HG03521 (cell line): ENCODE data around the gene HPD.
A peak's percentile ranks its signal among the peaks of the same experiment; 100 is the strongest.
"Not testable (repeated sequence)": the region's sequence is repeated elsewhere in the genome, so short reads cannot be mapped to it uniquely, and the experiment has no call there.

ENCODE experiments used
- ATAC-seq: cut with Tn5 transposase; IDR thresholded peaks from one replicate; pipeline ENCODE4 v1.9.1; 2021; ENCODE audit warnings: mild to moderate bottlenecking, moderate library complexity; ENCODE audit not compliant: unreplicated experiment

Gene HPD

DNA sequence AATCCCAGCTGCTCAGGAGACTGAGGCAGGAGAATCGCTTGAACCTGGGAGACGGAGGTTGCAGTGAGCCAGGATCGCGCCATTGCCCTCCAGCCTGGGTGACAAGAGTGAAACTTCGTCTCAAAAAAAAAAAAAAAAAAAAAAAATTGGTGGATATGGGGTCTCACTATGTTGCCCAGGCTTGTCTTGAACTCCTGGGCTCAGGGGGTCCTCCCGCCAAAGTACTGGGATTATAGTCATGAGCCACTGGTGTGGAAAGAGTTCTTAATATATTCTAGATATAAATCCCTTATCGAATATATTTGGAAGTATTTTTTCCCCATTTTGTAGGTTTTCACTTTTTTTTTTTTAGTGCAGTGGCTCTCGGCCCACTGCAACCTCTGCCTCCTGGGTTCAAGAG, 10.6 kb upstream of the HPD start:
- not testable (repeated sequence) for ATAC-seq

DNA sequence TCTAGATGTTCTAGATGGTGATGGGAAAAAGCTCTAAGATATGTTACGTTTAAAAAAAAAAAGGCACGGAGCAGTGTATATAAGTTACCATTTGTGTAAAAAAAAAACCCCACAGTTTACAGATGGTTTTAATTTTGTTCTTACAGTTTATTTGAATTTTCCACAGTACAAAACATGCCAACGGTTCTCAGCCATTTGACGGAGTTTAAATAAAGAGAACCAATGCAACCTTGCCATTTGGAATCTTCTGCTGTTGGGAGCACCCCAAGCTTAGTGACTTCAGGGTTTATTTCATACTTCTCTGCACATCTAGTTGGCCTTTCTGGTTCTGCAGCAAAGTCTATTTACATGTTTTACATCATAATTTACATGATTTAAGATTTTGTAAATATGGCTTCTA, 7.7 kb upstream of the HPD start:
- ATAC-seq = no peak

DNA sequence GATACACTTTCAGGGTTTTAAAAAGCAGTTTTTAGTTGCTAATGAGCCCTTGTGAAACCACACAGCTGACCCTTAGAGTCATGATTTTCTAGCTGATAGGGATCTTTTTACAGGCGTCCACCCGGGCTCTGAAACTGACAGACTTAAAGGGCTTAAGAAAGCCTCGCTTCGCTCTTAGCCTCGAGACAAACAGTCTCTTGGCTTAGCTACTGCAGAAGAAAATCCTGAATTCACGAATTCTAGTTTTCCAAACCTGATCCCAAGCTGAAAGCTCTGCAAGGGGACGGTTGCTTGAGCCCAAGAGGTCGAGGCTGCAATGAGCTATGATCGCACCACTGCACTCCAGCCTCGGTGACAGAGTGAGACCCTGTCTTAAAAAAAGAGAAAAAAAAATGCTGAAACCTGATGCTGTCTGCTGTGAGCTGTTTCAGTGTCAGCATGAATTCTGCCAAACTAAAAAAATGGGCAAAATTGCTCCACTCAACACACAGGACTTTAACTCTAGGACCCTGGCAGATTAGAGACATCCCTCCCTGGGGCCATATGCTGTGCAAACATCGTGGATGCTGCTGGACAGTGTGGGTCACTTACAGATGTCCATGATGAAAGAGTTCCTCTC, 3.1 kb upstream of the HPD start:
- ATAC-seq = no peak

GRCh38 chr12:121860699-121861098, 2.0 kb upstream of the HPD start:
- ATAC-seq = not testable (repeated sequence)

GRCh38 chr12:121860257-121860656, 1.6 kb upstream of the HPD start:
- no peak for ATAC-seq

DNA sequence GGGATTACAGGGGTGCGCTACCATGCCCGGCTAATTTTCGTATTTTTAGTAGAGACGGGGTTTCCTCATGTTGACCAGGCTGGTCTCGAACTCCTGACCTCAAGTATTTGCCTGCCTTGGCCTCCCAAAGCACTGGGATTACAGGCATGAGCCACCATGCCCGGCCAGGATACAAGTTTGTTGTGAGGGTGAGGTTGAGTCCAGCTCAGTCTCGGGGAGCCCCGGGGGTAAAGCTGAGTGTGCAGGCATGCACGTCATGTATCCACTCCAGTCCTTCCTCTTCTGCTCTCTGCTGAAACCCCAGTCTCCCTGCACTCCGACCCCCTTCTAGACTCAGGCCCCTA, 369 bp downstream of the HPD start:
- ATAC-seq = no peak

DNA sequence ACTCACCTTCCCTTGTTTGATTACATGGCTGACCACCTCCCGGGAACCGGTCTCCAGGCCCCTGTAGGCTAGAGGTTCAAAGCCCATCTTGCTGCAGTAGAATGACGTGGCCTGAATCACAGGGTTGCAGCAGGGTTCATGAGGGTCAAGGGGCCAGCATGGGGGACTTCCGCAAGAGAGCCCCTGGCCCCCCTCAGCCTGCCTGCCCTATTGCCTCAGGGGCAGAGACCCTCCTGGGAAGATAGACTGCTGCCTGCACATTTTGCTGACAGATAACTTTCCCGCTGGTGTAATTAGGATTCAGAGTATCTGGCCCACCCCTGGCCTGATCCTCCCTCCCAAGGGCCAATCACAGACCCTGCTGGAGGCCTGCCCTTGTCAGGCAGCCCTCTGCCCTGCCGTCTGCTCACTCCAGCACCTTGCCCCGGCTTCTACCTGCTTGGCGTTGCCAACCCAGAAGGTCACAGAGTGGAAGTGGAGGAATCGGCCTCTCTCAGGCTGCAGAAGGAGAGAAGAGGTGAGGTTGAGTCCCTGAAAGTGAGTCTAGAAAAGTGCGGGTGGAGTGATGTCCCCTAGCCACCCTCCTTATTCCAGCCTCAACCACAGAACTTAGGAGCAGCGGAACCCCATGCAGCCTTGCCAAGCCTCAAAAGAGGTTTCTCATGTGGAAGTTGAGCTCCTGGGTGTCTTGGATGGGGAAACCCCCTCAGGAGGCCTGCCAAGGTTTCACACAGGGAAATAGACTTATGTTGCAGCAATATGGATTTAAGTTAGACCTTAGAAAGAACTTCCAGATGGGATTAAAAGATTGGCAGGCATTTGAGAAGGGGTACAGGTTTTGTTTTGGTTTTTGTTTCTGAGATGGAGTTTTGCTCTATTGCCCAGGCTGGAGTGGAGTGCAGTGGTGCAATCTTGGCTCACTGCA, 1.1 kb downstream of the HPD start:
- ATAC-seq = no peak

DNA sequence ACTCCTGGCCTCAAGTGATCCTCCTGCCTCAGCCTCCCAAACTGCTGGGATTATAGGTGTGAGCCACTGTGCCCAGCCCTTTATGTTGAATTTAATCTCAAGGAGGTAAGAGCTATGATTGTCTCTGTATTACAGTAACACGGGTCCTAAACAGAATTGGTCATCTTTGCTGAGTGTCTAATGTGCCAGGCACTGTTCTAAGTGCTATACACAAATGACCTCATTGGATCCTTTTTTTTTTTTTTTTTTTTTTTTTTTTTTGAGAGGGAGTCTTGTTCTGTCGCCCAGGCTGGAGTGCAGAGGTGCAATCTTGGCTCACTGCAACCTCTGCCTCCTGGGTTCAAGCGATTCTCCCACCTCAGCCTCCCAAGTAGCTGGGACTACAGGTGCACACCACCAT, 6.3 kb downstream of the HPD start:
- ATAC-seq = not testable (repeated sequence)

- no peak for ATAC-seq
Measured at GRCh38 chr12:121849665-121850064, 9.0 kb downstream of the HPD start.

GRCh38 chr12:121849211-121849610, 9.4 kb downstream of the HPD start:
- ATAC-seq = no peak

DNA sequence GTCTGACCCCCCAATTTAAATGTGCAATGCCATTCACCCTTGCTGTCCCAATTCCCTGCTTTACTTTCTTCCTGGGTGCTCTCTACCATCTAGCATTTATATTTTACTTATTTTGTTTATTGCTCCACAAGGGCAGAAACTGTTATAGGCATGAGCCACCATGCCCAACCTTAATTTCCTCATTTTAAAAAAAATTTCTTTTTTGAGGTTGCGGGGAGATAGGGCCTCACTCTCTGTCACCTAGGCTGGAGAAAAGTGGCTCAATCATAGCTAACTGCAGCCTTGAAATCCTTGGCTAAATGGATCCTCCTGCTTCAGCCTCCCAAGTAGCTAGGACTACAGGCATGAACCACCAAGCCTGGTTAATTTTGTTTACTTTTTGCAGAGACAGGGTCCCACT, 13.0 kb downstream of the HPD start:
- ATAC-seq = no peak

GRCh38 chr12:121843236-121843982, 15.2 kb downstream of the HPD start:
- no peak for ATAC-seq

- no peak for ATAC-seq
Measured at GRCh38 chr12:121839993-121840761, 18.5 kb downstream of the HPD start.

DNA sequence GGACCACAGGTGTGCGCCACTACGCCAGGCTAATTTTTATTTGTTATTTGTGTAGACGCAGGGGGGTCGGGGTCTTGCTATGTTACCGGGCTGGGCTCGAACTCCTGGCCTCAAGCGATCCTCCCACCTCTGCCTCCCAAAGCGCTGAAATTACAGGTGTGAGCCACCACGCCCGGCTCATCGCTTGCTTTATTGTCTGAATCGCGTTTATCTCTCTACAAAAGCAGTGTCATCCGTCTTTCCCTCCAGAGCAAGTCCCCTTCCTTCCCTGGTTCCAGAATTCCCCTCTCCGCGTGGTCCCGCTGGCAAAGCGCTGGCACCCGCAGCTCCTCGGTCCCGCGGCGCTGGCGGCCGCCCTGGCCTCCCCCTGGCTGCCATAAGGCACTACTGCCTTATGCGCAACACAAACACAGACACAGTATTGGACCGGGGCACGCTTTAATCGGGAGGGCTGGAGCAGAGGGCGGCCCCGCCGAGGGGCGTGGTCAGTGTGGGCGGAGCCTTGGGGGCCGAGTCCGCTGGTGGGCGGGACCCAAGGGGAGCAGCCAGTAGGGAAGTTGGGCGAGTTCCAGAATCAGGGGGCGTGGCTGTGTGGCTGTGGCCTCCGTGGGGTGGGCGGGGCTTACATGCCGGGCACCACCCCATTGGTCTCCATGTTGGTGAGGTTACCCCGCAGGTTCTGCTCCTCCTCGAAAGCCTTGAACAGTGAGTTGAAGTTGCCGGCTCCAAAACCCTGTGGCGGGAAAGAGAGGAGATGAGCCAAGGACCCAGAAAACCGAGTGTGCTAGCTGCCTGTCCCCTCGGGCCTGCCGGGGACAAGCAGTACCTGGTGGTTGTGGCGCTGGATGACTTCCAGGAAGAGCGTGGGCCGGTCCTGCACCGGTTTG, 19.3 kb downstream of the HPD start:
- peak; percentile 87 for ATAC-seq

- no peak for ATAC-seq
Measured at GRCh38 chr12:121838126-121838525, 20.5 kb downstream of the HPD start.

GRCh38 chr12:121837680-121838079, 21.0 kb downstream of the HPD start:
- no peak for ATAC-seq

DNA sequence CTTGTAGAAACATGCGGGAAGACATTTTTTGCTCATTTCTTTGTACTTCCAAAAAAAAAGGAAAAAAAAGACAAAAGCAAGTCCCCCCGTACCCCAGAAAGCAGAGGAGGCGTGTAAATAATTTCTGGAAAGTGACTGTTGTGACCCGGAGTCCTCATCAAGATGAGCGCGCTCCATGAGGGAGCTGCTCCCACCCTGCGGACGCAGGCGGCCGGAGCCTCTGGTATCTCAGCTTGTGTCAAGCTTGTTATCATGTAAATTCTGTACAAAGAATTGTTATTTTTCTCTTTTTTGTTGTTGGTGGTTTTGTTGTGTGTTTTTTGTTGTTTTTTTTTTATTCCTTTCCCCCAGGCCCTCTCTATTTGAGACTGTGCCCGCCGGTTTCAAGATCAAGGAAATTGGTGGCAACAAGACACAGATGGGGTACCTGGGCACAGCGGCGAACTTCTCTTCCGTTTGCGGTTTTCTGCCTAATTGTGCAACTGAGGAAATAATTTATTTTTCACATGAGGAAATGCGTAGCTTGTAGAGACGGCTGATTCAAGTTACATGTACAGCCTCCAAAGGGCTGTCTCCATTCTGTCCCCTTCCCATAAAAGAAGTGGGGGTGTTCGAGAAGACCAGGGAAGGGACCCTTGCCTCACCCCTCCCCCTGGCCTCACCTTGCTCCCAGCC, 27.0 kb downstream of the HPD start:
- no peak for ATAC-seq

DNA sequence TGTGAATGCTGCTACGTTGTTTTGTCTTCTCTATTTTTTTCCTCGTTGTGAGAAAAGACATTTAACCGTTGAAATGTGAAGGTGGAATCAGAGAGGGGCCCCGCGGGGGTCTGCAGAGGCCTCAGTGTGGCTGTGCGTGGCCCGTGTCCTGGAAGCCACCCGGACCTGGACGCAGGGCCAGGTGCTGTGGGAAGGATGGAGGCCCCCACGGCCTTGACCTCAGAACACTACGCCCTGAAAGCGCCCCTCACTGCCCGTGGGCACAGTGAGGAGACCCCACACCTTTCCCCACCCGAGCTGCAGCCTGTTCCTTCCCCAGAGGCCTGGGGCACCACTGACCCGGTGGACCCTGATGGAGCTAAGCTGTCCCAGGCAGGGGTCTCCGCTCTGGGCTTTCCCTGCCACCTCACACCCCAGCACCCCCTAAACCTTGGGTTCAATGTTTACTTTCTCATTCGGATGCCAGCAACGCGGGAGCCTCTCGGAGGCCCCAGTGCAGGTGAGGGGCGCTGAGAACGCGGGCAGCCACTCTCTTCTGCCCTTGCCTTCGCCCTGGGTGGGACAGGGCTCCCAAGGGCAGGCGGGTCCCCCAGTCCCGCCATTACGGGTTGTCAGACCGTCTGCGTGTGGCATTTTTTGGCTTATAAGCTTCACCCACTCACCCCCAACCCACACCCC, 27.9 kb downstream of the HPD start:
- no peak for ATAC-seq

DNA sequence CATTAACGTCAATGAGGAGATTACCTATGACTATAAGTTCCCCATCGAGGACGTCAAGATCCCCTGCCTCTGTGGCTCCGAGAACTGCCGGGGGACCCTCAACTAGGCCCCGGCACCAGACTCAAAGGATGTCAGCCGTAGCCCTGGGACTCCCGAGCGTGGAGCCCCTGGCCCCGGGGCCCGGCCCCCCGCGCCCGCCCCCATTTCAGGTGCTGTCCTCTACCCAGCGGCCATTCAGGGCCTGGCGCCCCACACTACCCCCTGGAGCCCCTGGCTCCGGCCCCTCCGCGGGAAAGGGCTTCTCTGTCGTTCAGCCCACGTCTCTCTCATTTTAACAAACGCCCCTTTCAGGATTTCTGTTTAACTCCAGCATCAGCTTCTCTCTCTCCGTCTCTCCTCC, 28.5 kb downstream of the HPD start:
- ATAC-seq = no peak
